Measurements from ENCODE around the gene APBA1.

- no peak for TF ChIP-seq CTCF (IDR thresholded peaks at IDR 0.05)
- TF ChIP-seq EP300 (IDR thresholded peaks at IDR 0.05) = no peak
These were observed 3.4 kb upstream of the APBA1 start for GRCh38 chr9:69675563-69675962.

All from suprapubic skin (tissue), 3 donors.